Fibroblast of lung (primary cell): ENCODE results near the gene CDS1. TPM values are rescaled to one million over a fixed set of nuclear protein-coding genes. Genes with fewer than 3 reads are reported as not detected.

ENCODE experiments used
- DNase-seq, 2 donors: peaks; one replicate each; pipeline versions ENCODE4 v3.0.0 to v3.0.0-alpha.2; 2010; ENCODE audit warnings: low read depth in 2 of 2
- H2AFZ ChIP-seq: 2 replicates; pipeline ENCODE4 v1.5.1; 2012; ENCODE audit warnings: low read length, control low read depth, inconsistent platforms
- H3K27ac ChIP-seq: 2 replicates; pipeline ENCODE4 v1.5.1; 2011; ENCODE audit warnings: low read length, control low read depth; ENCODE audit not compliant: insufficient read depth
- H3K27me3 ChIP-seq: 2 replicates; pipeline ENCODE4 v1.5.1; 2011; ENCODE audit warnings: mild to moderate bottlenecking, low read length; ENCODE audit not compliant: control insufficient read depth, insufficient read depth
- H3K36me3 ChIP-seq: 2 replicates; pipeline ENCODE4 v1.5.1; 2011; ENCODE audit warnings: low read length; ENCODE audit not compliant: control insufficient read depth, insufficient read depth
- H3K4me1 ChIP-seq: 2 replicates; pipeline ENCODE4 v1.5.1; 2011; ENCODE audit warnings: low read length; ENCODE audit not compliant: control insufficient read depth, insufficient read depth; ENCODE audit errors: extremely low read depth
- H3K4me2 ChIP-seq: 2 replicates; pipeline ENCODE4 v1.5.1; 2011; ENCODE audit warnings: low read length, control low read depth; ENCODE audit not compliant: insufficient read depth; ENCODE audit errors: extremely low read depth
- H3K4me3 ChIP-seq, 4 experiments: fragments of 200-600 bp in 1 of 4; sonication (generic) in 1 of 4; replicated peaks in 1 of 4; 2 replicates each; pipeline ENCODE4 v1.5.1; 2011 to 2016; ENCODE audit warnings: low read length in 4 of 4, low read depth in 3 of 4, mild to moderate bottlenecking in 3 of 4, control low read depth in 2 of 4, inconsistent platforms in 1 of 4, mixed read lengths in 1 of 4; ENCODE audit not compliant: insufficient read depth in 1 of 4; ENCODE audit errors: control extremely low read depth in 1 of 4
- H3K79me2 ChIP-seq: 2 replicates; pipeline ENCODE4 v1.5.1; 2012; ENCODE audit warnings: mild to moderate bottlenecking, low read length, inconsistent platforms; ENCODE audit not compliant: control insufficient read depth, insufficient read depth
- H3K9ac ChIP-seq: 2 replicates; pipeline ENCODE4 v1.5.1; 2011; ENCODE audit warnings: mild to moderate bottlenecking, low read length, control low read depth; ENCODE audit not compliant: insufficient read depth
- H3K9me3 ChIP-seq: 2 replicates; pipeline ENCODE4 v1.5.1; 2012; ENCODE audit warnings: low read depth, low read length; ENCODE audit not compliant: control insufficient read depth, insufficient read depth
- H4K20me1 ChIP-seq: 2 replicates; pipeline ENCODE4 v1.5.1; 2011; ENCODE audit warnings: low read length; ENCODE audit not compliant: control insufficient read depth, insufficient read depth; ENCODE audit errors: extremely low read depth
- EZH2 ChIP-seq: IDR thresholded peaks from 2 replicates; pipeline ENCODE4 v1.5.1; 2012; ENCODE audit warnings: low read length, control low read depth, mild to moderate bottlenecking; ENCODE audit errors: missing control alignments
- polyA plus RNA-seq, 2 donors: library from polyadenylated mRNA; depleted of rRNA in 1 of 2; stranded (reverse) in 1 of 2; unstranded in 1 of 2; fragments of >200 nt; gene quantifications; 2 replicates each; pipeline ENCODE4 v1.2.1, GENCODE V29; 2011 to 2012; ENCODE audit warnings: missing spikeins in 1 of 2
- total RNA-seq: library from RNA; depleted of rRNA; stranded (reverse); fragments of >200 nt; gene quantifications from 2 replicates; pipeline ENCODE4 v1.2.1, GENCODE V29; 2014
- TF ChIP-seq, protein P1 (sequence below), 2 donors: IDR thresholded peaks in 1 of 2; conservative IDR thresholded peaks in 1 of 2; 1 replicate in 1 of 2; 2 replicates in 1 of 2; pipeline ENCODE4 v1.5.1; 2011 to 2012; ENCODE audit warnings: low read length in 2 of 2, control low read depth in 1 of 2, inconsistent platforms in 1 of 2, low read depth in 1 of 2, mild to moderate bottlenecking in 1 of 2

Gene CDS1
- total and polyA plus RNA-seq, 2 donors (not counting 1 experiment from before 2014, with no cell fraction given) = 0.08 to 0.33 TPM

GRCh38 chr4:84684361-84684760 is 101.4 kb downstream of the CDS1 start:
- no peaks in the 10 kb centered on the region for H4K20me1 ChIP-seq
- TF ChIP-seq, protein P1, sequence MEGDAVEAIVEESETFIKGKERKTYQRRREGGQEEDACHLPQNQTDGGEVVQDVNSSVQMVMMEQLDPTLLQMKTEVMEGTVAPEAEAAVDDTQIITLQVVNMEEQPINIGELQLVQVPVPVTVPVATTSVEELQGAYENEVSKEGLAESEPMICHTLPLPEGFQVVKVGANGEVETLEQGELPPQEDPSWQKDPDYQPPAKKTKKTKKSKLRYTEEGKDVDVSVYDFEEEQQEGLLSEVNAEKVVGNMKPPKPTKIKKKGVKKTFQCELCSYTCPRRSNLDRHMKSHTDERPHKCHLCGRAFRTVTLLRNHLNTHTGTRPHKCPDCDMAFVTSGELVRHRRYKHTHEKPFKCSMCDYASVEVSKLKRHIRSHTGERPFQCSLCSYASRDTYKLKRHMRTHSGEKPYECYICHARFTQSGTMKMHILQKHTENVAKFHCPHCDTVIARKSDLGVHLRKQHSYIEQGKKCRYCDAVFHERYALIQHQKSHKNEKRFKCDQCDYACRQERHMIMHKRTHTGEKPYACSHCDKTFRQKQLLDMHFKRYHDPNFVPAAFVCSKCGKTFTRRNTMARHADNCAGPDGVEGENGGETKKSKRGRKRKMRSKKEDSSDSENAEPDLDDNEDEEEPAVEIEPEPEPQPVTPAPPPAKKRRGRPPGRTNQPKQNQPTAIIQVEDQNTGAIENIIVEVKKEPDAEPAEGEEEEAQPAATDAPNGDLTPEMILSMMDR (conservative IDR thresholded peaks at IDR 0.05 in 1 of 2, IDR thresholded peaks at IDR 0.05 in 1 of 2; ENCODE audit: low read depth in 1 of 2, low read length in 2 of 2) = no peak
- TF ChIP-seq EZH2 = no peak
- no peak overlapping the region for H3K4me3 ChIP-seq
- peaks cover 4% of the 10 kb centered on the region for H3K36me3 ChIP-seq
- no peaks in the 10 kb centered on the region for H3K9me3 ChIP-seq
- H3K79me2 ChIP-seq = no peaks in the 10 kb centered on the region
- DNase-seq = peak in 1 of 2 donors; percentile 73
- H3K4me1 ChIP-seq = peaks cover 6% of the 10 kb centered on the region
- H2AFZ ChIP-seq = no peak overlapping the region
- no peak overlapping the region for H3K9ac ChIP-seq
- no peak overlapping the region for H3K27ac ChIP-seq
- no peak overlapping the region for H3K4me2 ChIP-seq
- no peaks in the 10 kb centered on the region for H3K27me3 ChIP-seq

DNA sequence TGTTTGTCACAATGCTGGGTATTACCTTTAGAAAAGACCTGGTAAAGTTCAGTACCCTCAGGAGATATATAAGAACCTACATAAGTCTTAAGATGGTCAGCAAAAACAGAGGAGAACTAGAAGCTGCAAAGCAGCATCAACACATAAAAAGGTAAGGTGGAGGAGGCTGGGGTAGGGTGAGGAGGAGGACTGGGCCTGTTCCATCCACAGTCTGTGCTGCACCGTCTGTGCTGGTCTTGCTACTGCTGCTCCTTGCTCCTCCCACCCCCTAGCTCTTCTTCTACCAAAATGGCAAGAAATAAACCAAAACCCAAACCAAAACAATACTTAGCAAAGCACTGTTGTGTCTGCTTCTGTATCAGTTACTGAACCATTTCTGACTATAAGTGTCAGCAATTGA is 102.2 kb downstream of the CDS1 start:
- Histone ChIP-seq H3K4me1 (peaks cover 6% of the 10 kb centered on the region), H3K79me2 (no peaks in the 10 kb centered on the region), H3K27me3 (no peaks in the 10 kb centered on the region), H4K20me1 (no peaks in the 10 kb centered on the region), H3K4me3 (no peak overlapping the region), H3K9ac (no peak overlapping the region), H3K27ac (no peak overlapping the region), H3K36me3 (peaks cover 4% of the 10 kb centered on the region), H3K4me2 (no peak overlapping the region), H3K9me3 (no peaks in the 10 kb centered on the region), H2AFZ (no peak overlapping the region)
- TF ChIP-seq, protein P1 (conservative IDR thresholded peaks at IDR 0.05 in 1 of 2, IDR thresholded peaks at IDR 0.05 in 1 of 2; ENCODE audit: low read depth in 1 of 2, low read length in 2 of 2) = no peak
- TF ChIP-seq EZH2 = no peak
- DNase-seq = no peak

DNA sequence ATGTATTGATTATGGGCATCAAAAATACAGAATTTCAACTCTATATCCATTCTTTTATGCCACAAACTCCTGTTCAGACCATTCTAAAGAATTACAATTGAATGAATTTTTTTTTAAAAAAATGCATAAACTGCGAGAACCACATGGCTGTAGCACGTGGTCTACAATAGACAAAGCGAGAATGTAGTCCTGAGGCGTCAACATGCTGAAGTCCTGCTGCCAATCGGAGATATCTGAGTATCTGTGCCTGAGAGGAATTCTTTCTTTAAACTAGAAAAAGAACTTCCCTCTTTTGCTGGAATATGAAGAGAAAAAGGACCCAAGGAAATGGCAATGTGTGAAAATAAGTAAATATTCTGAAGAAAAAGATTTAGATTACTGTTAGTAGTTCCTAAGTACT is 105.7 kb downstream of the CDS1 start:
- H3K4me2 ChIP-seq = no peak overlapping the region
- H3K4me1 ChIP-seq = peaks cover 15% of the 10 kb centered on the region
- DNase-seq = no peak
- no peaks in the 10 kb centered on the region for H3K27me3 ChIP-seq
- H2AFZ ChIP-seq = no peak overlapping the region
- H3K27ac ChIP-seq = no peak overlapping the region
- no peak overlapping the region for H3K9ac ChIP-seq
- H3K79me2 ChIP-seq = no peaks in the 10 kb centered on the region
- H3K9me3 ChIP-seq = no peaks in the 10 kb centered on the region
- H3K36me3 ChIP-seq = peaks cover 8% of the 10 kb centered on the region
- no peak overlapping the region for H3K4me3 ChIP-seq
- no peaks in the 10 kb centered on the region for H4K20me1 ChIP-seq
- no peak for TF ChIP-seq EZH2
- TF ChIP-seq, protein P1 (conservative IDR thresholded peaks at IDR 0.05 in 1 of 2, IDR thresholded peaks at IDR 0.05 in 1 of 2; ENCODE audit: low read depth in 1 of 2, low read length in 2 of 2) = no peak
